Naive thymus-derived CD8-positive, alpha-beta T cell (primary cell): Measurements from ENCODE around the gene BMP7. TPM values are rescaled to one million over a fixed set of nuclear protein-coding genes. Genes with fewer than 3 reads are reported as not detected.
"Not testable (repeated sequence)": the region's sequence is repeated elsewhere in the genome, so short reads cannot be mapped to it uniquely, and the experiment has no call there.

Source experiments
- ATAC-seq, 2 donors: fragments of 150-1000 bp; cut with Tn5 transposase in 1 of 2; sonication (Bioruptor Pico), chemical (Tn5 transposase) in 1 of 2; 1 replicate in 1 of 2; 2 replicates in 1 of 2; pipeline ENCODE4 v1.10.0; 2021; ENCODE audit warnings: mild to moderate bottlenecking in 2 of 2, moderate library complexity in 2 of 2
- POLR2A ChIA-PET: fragments of 350-600 bp; sonication (Branson Sonifier 250); formaldehyde crosslinking; loops from one replicate; lab custom pipeline; 2021; ENCODE audit warnings: antibody characterized with exemption; lab: Charles Lee
- DNase-seq, 10 donors: peaks; one replicate each; pipeline versions ENCODE4 v3.0.0 to v3.0.0-alpha.2; 2020 to 2022
- H3K27ac Mint-ChIP-seq, 10 donors: one replicate each; pipeline ENCODE4 v1.8.0; 2020 to 2022; ENCODE audit warnings: mild to moderate bottlenecking in 10 of 10, mixed read lengths in 10 of 10, moderate library complexity in 4 of 10, inconsistent platforms in 1 of 10
- H3K27me3 Mint-ChIP-seq, 5 donors: one replicate each; pipeline ENCODE4 v1.8.0; 2021 to 2022; ENCODE audit warnings: mixed read lengths in 5 of 5
- H3K36me3 Mint-ChIP-seq, 3 donors: one replicate each; pipeline ENCODE4 v1.8.0; 2020 to 2022; ENCODE audit warnings: mixed read lengths in 3 of 3, mild to moderate bottlenecking in 2 of 3, inconsistent platforms in 1 of 3
- H3K4me1 Mint-ChIP-seq, 4 donors: one replicate each; pipeline ENCODE4 v1.8.0; 2021 to 2022; ENCODE audit warnings: mixed read lengths in 4 of 4
- H3K4me3 Mint-ChIP-seq, 10 donors: one replicate each; pipeline ENCODE4 v1.8.0; 2020 to 2022; ENCODE audit warnings: mild to moderate bottlenecking in 10 of 10, mixed read lengths in 10 of 10, moderate library complexity in 6 of 10, inconsistent platforms in 1 of 10
- H3K9me3 Mint-ChIP-seq, 9 donors: one replicate each; pipeline ENCODE4 v1.8.0; 2020 to 2022; ENCODE audit warnings: mixed read lengths in 9 of 9, mild to moderate bottlenecking in 3 of 9, inconsistent platforms in 1 of 9, moderate library complexity in 1 of 9
- polyA plus RNA-seq, 3 donors: library from polyadenylated mRNA; unstranded; fragments of 300-500 nt; fragmentation: Illumina TruSeq; gene quantifications; one replicate each; pipeline ENCODE4 v1.2.3, GENCODE V29; 2021
- total RNA-seq, 8 experiments: library from RNA in 2 of 8; stranded (reverse) in 2 of 8; gene quantifications; one replicate each; pipeline ENCODE4 v1.2.3 and lab custom pipeline; 2021 to 2026

The BMP7 gene
- total and polyA plus RNA-seq, 5 experiments from 2014 or later, result not detected

DNA sequence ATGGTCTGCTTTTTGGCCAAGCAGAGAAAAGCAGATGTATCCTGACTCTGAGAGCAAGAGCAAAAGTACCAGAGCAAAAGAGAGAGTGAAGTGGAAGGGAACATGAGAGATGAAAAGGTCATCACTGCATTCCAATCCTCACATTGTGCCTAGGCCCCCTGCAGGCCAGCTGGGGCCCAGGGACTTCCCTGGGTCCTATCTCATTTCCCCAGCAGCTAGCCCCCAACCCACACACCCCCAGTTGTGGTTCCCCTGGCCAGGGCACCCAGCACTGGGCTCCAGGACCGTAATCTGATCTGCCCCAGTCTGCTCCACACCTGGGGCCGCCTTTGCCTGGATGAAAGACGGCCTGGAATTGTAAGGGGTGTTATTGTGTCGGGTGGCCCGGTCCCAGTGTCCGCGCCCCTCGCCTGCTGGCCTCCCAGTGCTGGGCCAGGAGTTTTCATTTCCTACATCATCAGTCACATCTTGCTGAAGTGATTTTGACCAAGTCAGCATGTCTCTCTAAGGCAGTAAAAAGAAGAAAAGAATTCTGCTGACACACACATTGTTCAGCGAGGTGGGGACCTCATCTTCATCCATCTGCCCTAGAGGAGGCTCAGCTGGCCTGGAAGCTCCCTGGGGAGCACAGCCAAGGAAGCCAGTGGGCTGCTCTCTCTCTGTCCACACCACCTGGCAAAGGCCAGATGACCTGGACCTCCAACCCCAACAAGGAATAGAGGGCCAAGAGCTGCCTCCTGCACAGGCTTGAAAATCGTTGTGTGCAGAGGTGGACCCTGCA is 4.0 kb upstream of the BMP7 start:
- no peaks in the 10 kb centered on the region for H3K9me3 Mint-ChIP-seq
- no peak overlapping the region for H3K4me3 Mint-ChIP-seq
- no peak overlapping the region for H3K27ac Mint-ChIP-seq
- peaks cover 15 to 69% (median 44%) of the 10 kb centered on the region in 5 donors for H3K27me3 Mint-ChIP-seq
- POLR2A ChIA-PET, result no interaction called here
- DNase-seq (no peak), ATAC-seq (no peak)
- H3K4me1 Mint-ChIP-seq, result peaks cover 0 to 10% (median 5%) of the 10 kb centered on the region in 4 donors
- H3K36me3 Mint-ChIP-seq, result peaks cover 0 to 2% (median 0%) of the 10 kb centered on the region in 3 donors

DNA sequence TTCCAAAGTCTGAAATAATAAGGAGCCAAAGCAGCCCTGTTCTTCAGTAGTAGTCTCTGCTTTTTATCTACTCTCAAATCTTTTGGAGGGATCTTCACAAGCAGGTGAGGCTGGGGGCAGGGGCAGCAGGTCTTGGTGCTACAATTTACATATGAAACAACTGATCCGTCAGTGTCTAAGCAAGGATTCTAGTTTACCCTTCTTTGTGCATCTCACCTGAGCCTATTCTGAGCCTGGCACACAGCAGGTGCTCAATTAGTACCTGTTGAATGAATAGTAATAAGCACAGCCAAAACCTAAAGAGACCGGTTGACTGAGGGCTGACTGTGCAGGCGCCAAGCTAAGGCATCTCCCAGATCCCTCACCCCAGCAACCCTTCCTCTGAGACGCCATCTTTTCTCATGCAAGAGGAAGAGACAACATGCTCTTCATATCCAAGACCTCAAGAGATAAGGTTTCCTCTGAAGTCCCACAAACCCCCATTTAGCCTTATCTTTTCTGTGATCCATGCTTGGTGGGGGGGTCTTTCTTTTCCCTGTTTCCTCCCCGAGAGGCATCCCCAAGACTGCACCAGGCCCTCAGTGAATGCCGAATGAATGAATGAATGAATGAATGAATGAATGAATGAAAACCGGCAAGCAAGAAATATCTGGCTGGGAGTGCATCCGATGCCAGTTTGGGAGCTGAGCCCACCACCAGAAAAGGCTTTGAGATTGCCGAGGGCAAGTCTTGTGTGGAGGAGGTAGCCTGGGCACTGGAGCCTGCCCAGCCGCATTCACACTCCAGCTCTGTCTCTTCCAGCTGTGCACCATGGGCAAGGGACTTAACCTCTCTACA is 2.9 kb upstream of the BMP7 start:
- ATAC-seq, result no peak
- no peak overlapping the region for H3K27ac Mint-ChIP-seq
- H3K4me1 Mint-ChIP-seq, result peaks cover 0 to 10% (median 5%) of the 10 kb centered on the region in 4 donors
- DNase-seq, result no peak
- H3K27me3 Mint-ChIP-seq, result peaks cover 14 to 64% (median 50%) of the 10 kb centered on the region in 5 donors
- H3K4me3 Mint-ChIP-seq, result no peak overlapping the region
- POLR2A ChIA-PET, result no interaction called here
- peaks cover 0 to 2% (median 0%) of the 10 kb centered on the region in 3 donors for H3K36me3 Mint-ChIP-seq
- H3K9me3 Mint-ChIP-seq, result no peaks in the 10 kb centered on the region

GRCh38 chr20:57268399-57269076 is 2.1 kb upstream of the BMP7 start:
- Mint-ChIP-seq H3K27ac (peak overlapping the region in 1 of 10 donors; percentile 49), H3K4me3 (no peak overlapping the region), H3K36me3 (peaks cover 0 to 2% (median 0%) of the 10 kb centered on the region in 3 donors), H3K27me3 (peaks cover 17 to 65% (median 57%) of the 10 kb centered on the region in 5 donors), H3K9me3 (no peaks in the 10 kb centered on the region), H3K4me1 (peaks cover 0 to 10% (median 6%) of the 10 kb centered on the region in 4 donors)
- ATAC-seq (no peak), DNase-seq (no peak)
- POLR2A ChIA-PET, result no interaction called here

DNA sequence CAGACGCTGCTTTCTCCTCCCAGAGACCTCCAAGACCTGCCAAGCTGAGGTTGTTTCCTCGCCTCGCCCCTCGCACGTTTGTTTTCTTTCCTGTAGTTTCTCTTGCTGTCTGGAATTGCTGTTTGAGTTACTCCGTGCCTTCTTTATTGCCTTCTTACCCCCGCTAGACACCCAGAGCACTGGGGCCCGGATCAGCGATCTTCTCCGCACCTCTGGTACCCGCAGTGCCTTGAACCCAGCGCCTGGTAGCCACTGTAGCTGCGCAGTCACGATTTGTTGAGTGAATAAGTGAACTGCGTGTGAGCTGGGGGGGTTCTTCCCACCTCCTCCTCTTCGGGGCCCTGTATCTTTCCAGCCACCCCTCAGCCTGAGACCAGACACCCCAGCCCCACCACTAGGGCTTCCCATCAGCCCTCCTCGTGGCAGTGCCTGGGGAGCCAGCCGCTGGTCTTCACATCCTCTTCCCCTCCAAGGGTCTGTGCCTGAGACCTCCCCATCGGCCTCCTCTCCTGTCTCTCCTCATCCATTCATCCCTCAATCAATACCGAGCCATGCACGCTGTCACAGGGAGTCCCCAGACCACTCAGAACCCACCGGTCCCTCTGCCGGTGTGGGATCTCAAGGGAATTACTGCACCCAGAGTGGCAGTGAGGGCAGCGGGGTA is 849 bp upstream of the BMP7 start:
- Mint-ChIP-seq H3K36me3 (peaks cover 0 to 4% (median 2%) of the 10 kb centered on the region in 3 donors), H3K27ac (no peak overlapping the region), H3K27me3 (peaks cover 17 to 74% (median 67%) of the 10 kb centered on the region in 5 donors), H3K9me3 (no peaks in the 10 kb centered on the region), H3K4me3 (peak overlapping the region in 2 of 10 donors; percentile 38 to 60), H3K4me1 (peaks cover 0 to 10% (median 6%) of the 10 kb centered on the region in 4 donors)
- POLR2A ChIA-PET, result no interaction called here
- DNase-seq (no peak), ATAC-seq (no peak)

DNA sequence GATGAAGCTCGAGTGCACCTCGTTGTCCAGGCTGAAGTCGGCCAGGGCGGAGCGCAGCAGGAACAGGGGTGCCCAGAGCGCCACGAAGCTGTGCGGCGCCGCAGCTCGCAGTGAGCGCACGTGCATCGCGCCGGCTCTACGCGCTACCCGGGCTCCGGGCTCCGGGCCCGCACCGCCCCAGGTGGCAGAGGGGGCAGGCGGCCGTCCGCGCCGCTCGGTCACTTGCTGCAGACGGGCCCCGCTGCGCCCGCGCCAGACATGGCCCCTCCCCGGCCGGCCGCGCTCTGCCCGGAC is 497 bp downstream of the BMP7 start:
- Mint-ChIP-seq H3K27me3 (peaks cover 24 to 82% (median 68%) of the 10 kb centered on the region in 5 donors), H3K4me3 (peak overlapping the region in 1 of 10 donors; percentile 47), H3K4me1 (peaks cover 0 to 10% (median 6%) of the 10 kb centered on the region in 4 donors), H3K27ac (no peak overlapping the region), H3K36me3 (peaks cover 0 to 4% (median 2%) of the 10 kb centered on the region in 3 donors), H3K9me3 (no peaks in the 10 kb centered on the region)
- POLR2A ChIA-PET, result no interaction called here
- DNase-seq, result no peak
- ATAC-seq, result no peak

- H3K9me3 Mint-ChIP-seq, result no peaks in the 10 kb centered on the region
- DNase-seq (no peak), ATAC-seq (no peak)
- no peak overlapping the region for H3K27ac Mint-ChIP-seq
- POLR2A ChIA-PET, result no interaction called here
- peaks cover 0 to 10% (median 6%) of the 10 kb centered on the region in 4 donors for H3K4me1 Mint-ChIP-seq
- H3K4me3 Mint-ChIP-seq, result peak overlapping the region in 1 of 10 donors; percentile 47
- peaks cover 0 to 4% (median 2%) of the 10 kb centered on the region in 3 donors for H3K36me3 Mint-ChIP-seq
- H3K27me3 Mint-ChIP-seq, result peaks cover 28 to 82% (median 68%) of the 10 kb centered on the region in 5 donors
Observed at GRCh38 chr20:57265336-57265996, 975 bp downstream of the BMP7 start.

DNA sequence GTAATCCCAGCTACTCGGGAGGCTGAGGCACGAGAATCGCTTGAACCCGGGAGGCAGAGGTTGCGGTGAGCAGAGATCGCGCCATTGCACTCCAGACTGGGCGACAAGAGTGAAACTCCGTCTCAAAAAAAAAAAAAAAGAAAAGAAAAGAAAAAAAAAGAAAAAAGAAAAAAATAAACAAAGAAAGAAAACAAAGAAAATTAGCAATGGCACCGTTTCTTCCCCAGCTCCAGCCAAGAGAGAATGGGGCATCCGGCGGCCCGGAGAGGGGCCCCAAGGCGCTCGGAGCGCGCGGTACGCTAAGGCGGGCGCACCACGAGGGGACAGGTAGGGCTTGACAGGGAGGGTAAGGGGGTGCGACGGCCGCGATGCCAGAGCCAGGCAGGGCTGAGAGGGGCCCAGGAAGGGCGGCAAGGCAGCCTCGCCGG is 1.5 kb downstream of the BMP7 start:
- H3K4me3 Mint-ChIP-seq, DNase-seq, H3K9me3 Mint-ChIP-seq, H3K36me3 Mint-ChIP-seq, H3K27ac Mint-ChIP-seq, H3K4me1 Mint-ChIP-seq, POLR2A ChIA-PET, ATAC-seq: not testable (repeated sequence)
- H3K27me3 Mint-ChIP-seq, result peaks cover 32 to 82% (median 68%) of the 10 kb centered on the region in 5 donors

DNA sequence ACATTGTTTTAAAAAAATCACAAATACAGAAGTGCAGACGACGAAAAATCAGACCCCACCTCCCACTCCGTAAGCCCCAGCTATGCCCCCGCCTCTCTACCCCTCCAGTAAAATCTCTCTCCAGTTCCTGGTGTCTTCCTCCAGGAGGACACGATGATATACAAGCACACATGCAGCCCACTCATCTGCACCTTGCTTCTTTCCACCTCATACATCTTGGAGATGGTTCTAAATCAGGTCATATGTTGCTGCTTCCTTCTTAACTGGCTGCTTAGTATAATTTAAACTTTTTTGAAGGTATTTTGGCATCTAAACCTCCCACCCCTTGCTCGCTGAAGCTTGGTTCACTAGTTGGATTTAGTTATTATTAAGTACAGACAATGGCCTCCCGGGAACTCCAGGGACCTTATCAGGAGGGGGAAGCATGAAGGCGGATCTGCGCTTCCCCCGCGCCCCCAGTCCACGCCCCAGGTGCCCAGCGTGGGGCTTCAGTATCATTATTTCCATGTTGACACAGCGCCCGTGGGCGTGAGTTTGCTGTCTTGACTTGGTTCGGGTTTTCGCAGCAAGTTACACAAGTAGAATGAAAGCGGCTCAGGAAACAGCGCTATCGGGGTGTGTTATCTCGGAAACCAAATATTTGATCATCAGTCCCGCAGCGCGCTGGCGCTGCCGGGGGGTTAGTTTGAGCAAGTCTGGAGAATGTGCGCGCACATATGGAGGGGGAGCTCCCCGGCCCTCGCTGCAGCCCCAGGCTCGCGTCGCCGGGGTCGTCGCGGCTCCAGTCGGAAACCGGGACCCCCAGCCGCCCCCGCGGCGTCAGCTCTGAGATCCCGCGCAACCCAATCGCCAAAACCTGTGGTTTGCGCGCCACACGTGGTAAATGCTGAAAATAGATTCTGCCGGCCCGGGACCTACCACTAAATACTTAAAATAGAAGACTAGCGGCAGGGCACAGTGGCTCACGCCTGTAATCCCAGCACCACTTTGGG is 2.3 kb downstream of the BMP7 start:
- Mint-ChIP-seq H3K9me3 (no peaks in the 10 kb centered on the region), H3K27me3 (peaks cover 34 to 82% (median 61%) of the 10 kb centered on the region in 5 donors), H3K27ac (no peak overlapping the region), H3K4me1 (peaks cover 0 to 10% (median 6%) of the 10 kb centered on the region in 4 donors), H3K36me3 (peaks cover 0 to 4% (median 2%) of the 10 kb centered on the region in 3 donors), H3K4me3 (no peak overlapping the region)
- DNase-seq (no peak), ATAC-seq (no peak)
- POLR2A ChIA-PET, result no interaction called here

GRCh38 chr20:57262784-57263609 is 3.4 kb downstream of the BMP7 start:
- Mint-ChIP-seq H3K27me3 (peaks cover 33 to 79% (median 59%) of the 10 kb centered on the region in 5 donors), H3K4me3 (no peak overlapping the region), H3K36me3 (peaks cover 0 to 4% (median 2%) of the 10 kb centered on the region in 3 donors), H3K9me3 (no peaks in the 10 kb centered on the region), H3K4me1 (peaks cover 0 to 10% (median 6%) of the 10 kb centered on the region in 4 donors), H3K27ac (peak overlapping the region in 1 of 10 donors; percentile 24)
- ATAC-seq (no peak), DNase-seq (no peak)
- POLR2A ChIA-PET, result no interaction called here

DNA sequence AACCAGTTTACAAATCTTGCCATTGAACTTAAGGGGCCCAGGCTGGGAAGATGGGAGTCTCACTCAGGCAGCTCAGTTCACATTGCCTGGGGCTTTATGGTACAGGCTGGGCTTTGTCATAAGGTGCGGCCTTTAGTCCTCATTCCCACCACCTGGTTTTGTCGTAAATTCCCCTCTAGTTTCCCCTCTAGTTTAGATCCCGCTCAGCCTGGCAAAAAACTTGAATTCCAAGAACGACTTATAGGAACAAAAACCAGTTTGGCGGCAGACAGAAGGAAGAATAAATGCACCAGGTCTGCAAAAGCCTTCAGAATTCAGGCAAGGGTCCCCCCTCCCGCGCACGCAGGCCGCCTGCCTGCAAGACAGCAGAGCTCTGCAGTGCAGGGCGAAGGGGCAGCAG is 4.1 kb downstream of the BMP7 start:
- POLR2A ChIA-PET, result no interaction called here
- Mint-ChIP-seq H3K9me3 (no peaks in the 10 kb centered on the region), H3K27me3 (peaks cover 31 to 79% (median 60%) of the 10 kb centered on the region in 5 donors), H3K36me3 (peaks cover 0 to 4% (median 2%) of the 10 kb centered on the region in 3 donors), H3K4me3 (no peak overlapping the region), H3K4me1 (peaks cover 0 to 7% (median 5%) of the 10 kb centered on the region in 4 donors), H3K27ac (no peak overlapping the region)
- ATAC-seq (no peak), DNase-seq (no peak)
